HCT116 (cell line): ENCODE results near the gene MRPL21.

Experiments
- CEBPB ChIP-seq: IDR thresholded peaks from 2 replicates; pipeline ENCODE4 v1.6.1; 2012; ENCODE audit warnings: low read depth
- EZH2phosphoT487 ChIP-seq: fragments of 200-600 bp; IDR thresholded peaks from 2 replicates; pipeline ENCODE4 v1.6.1; 2018; ENCODE audit warnings: antibody characterized with exemption, borderline replicate concordance
- JUND ChIP-seq: IDR thresholded peaks from 2 replicates; pipeline ENCODE4 v1.6.1; 2012
- TF ChIP-seq, protein P1 (sequence below), 3 experiments: fragments of 200-600 bp in 1 of 3; sonication (generic) in 1 of 3; IDR thresholded peaks in 2 of 3; conservative IDR thresholded peaks in 1 of 3; 2 replicates each; pipeline ENCODE4 v1.5.1; 2012 to 2017; ENCODE audit warnings: low read depth in 2 of 3, low read length in 2 of 3, antibody characterized with exemption in 1 of 3, borderline replicate concordance in 1 of 3, control low read depth in 1 of 3, mild to moderate bottlenecking in 1 of 3, mixed read lengths in 1 of 3, mixed run types in 1 of 3, moderate library complexity in 1 of 3; ENCODE audit not compliant: insufficient read depth in 1 of 3
- TF ChIP-seq, protein P2 (sequence below): IDR thresholded peaks from 2 replicates; pipeline ENCODE4 v1.6.1; 2012
- TF ChIP-seq, protein P3 (sequence below): IDR thresholded peaks from 2 replicates; pipeline ENCODE4 v1.6.1; 2012
- TF ChIP-seq, protein P4 (sequence below): IDR thresholded peaks from 2 replicates; pipeline ENCODE4 v1.6.1; 2012; ENCODE audit warnings: low read depth

DNA sequence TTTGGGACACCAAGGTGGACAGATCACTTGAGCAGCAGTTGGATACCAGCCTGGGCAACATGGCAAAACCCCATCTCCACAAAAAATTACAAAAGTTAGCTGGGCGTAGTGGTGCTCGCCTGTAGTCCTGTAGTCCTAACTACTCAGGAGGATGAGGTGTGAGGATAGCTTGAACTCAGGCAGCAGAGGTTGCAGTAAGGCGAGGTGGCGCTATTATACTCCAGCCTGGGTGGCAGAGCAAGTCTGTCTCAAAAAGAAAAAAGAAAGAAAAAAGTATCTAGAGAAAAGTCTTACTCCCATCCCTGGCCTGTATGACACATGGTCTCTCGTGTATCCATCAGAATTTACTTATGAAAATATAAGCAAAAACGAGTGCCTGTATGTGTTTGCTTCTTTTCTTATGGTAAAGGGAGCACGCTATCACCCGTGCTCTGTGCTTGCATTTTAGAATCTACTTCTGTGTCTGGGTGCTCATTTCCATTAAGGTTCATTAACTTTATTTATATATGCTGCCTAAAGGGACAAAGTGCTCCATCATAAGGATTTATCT is 46.5 kb downstream of the MRPL21 start:
- TF ChIP-seq, protein P1, sequence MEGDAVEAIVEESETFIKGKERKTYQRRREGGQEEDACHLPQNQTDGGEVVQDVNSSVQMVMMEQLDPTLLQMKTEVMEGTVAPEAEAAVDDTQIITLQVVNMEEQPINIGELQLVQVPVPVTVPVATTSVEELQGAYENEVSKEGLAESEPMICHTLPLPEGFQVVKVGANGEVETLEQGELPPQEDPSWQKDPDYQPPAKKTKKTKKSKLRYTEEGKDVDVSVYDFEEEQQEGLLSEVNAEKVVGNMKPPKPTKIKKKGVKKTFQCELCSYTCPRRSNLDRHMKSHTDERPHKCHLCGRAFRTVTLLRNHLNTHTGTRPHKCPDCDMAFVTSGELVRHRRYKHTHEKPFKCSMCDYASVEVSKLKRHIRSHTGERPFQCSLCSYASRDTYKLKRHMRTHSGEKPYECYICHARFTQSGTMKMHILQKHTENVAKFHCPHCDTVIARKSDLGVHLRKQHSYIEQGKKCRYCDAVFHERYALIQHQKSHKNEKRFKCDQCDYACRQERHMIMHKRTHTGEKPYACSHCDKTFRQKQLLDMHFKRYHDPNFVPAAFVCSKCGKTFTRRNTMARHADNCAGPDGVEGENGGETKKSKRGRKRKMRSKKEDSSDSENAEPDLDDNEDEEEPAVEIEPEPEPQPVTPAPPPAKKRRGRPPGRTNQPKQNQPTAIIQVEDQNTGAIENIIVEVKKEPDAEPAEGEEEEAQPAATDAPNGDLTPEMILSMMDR (IDR thresholded peaks at IDR 0.05 in 2 of 3, conservative IDR thresholded peaks at IDR 0.05 in 1 of 3; ENCODE audit: borderline replicate concordance in 1 of 3, insufficient read depth in 1 of 3, low read depth in 2 of 3, low read length in 2 of 3), result no peak
- TF ChIP-seq, protein P2, sequence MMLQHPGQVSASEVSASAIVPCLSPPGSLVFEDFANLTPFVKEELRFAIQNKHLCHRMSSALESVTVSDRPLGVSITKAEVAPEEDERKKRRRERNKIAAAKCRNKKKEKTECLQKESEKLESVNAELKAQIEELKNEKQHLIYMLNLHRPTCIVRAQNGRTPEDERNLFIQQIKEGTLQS, result no peak
- TF ChIP-seq JUND (no peak), EZH2phosphoT487 (no peak), CEBPB (no peak)
- TF ChIP-seq, protein P3, sequence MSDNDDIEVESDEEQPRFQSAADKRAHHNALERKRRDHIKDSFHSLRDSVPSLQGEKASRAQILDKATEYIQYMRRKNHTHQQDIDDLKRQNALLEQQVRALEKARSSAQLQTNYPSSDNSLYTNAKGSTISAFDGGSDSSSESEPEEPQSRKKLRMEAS, result no peak
- TF ChIP-seq, protein P4, sequence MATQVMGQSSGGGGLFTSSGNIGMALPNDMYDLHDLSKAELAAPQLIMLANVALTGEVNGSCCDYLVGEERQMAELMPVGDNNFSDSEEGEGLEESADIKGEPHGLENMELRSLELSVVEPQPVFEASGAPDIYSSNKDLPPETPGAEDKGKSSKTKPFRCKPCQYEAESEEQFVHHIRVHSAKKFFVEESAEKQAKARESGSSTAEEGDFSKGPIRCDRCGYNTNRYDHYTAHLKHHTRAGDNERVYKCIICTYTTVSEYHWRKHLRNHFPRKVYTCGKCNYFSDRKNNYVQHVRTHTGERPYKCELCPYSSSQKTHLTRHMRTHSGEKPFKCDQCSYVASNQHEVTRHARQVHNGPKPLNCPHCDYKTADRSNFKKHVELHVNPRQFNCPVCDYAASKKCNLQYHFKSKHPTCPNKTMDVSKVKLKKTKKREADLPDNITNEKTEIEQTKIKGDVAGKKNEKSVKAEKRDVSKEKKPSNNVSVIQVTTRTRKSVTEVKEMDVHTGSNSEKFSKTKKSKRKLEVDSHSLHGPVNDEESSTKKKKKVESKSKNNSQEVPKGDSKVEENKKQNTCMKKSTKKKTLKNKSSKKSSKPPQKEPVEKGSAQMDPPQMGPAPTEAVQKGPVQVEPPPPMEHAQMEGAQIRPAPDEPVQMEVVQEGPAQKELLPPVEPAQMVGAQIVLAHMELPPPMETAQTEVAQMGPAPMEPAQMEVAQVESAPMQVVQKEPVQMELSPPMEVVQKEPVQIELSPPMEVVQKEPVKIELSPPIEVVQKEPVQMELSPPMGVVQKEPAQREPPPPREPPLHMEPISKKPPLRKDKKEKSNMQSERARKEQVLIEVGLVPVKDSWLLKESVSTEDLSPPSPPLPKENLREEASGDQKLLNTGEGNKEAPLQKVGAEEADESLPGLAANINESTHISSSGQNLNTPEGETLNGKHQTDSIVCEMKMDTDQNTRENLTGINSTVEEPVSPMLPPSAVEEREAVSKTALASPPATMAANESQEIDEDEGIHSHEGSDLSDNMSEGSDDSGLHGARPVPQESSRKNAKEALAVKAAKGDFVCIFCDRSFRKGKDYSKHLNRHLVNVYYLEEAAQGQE, result no peak
